Spinal cord (tissue), 10 donors: ENCODE results near the gene AHDC1. TPM values are rescaled to one million over a fixed set of nuclear protein-coding genes. Genes with fewer than 3 reads are reported as not detected.

Experiments used
- DNase-seq, 6 donors: peaks; one replicate each; pipeline versions ENCODE4 v3.0.0 to v3.0.0-alpha.2; 2013 to 2015; ENCODE audit warnings: low spot score in 6 of 6, low read depth in 4 of 6
- H3K27ac ChIP-seq: one replicate; pipeline ENCODE4 v1.5.1; 2013; ENCODE audit warnings: low read depth, low read length, control low read depth
- H3K27me3 ChIP-seq: one replicate; pipeline ENCODE4 v1.6.1; 2013; ENCODE audit warnings: low read length; ENCODE audit not compliant: control insufficient read depth, insufficient read depth
- H3K36me3 ChIP-seq: one replicate; pipeline ENCODE4 v1.6.1; 2013; ENCODE audit warnings: low read length; ENCODE audit not compliant: control insufficient read depth, insufficient read depth
- H3K4me1 ChIP-seq: one replicate; pipeline ENCODE4 v1.6.1; 2013; ENCODE audit warnings: low read length; ENCODE audit not compliant: control insufficient read depth, insufficient read depth
- H3K4me3 ChIP-seq: one replicate; pipeline ENCODE4 v1.5.1; 2013; ENCODE audit warnings: low read depth, low read length, control low read depth
- H3K9me3 ChIP-seq: one replicate; pipeline ENCODE4 v1.6.1; 2013; ENCODE audit warnings: low read length; ENCODE audit not compliant: control insufficient read depth, insufficient read depth
- WGBS: methylation state at CpG from one replicate; pipeline ENCODE4 v1.1.5; 2013; ENCODE audit warnings: missing lambda C conversion rate; ENCODE audit not compliant: insufficient coverage; 5-methylcytosine and 5-hydroxymethylcytosine counted together
- polyA plus RNA-seq, 2 donors: library from polyadenylated mRNA; unstranded; fragments of 120-200 nt; gene quantifications; one replicate each; pipeline ENCODE4 v1.2.1, GENCODE V29; 2013; ENCODE audit not compliant: insufficient read length in 2 of 2
- small RNA-seq: library from RNA; depleted of rRNA; stranded (forward); fragments of <200 nt; gene quantifications from one replicate; pipeline ENCODE3, GENCODE V24; 2014; ENCODE audit warnings: low replicate concordance
- total RNA-seq, 2 donors: library from RNA; depleted of rRNA in 1 of 2; stranded (reverse); fragments of 120-200 nt in 1 of 2; fragments of >200 nt in 1 of 2; gene quantifications; one replicate each; pipeline versions ENCODE4 v1.2.3 to v1.2.4, GENCODE V29; 2013 to 2014
- donor health status: healthy.

The AHDC1 gene
- total and polyA plus RNA-seq, 4 donors, result 13.2 to 68.9 (median 43.3) TPM

DNA sequence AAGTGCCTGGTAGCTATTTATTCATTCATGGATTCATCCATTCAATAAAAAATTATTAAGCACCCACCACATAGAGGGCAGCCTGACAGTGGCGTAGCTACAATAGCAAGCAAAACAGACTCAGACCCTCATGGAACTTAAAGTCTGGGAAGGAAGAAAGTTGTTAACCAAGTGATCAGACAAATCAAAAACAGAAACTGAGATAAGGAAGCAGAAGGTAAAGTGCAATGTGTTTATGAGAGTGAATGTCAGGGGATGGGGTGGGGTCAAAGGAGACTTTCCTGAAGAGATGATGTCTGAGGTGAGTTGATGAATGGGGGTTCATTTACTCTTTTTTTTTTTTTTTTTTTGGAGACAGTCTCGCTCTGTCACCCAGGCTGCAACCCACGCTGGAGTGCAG is 111.1 kb downstream of the AHDC1 start:
- WGBS, result no CpG with 5 or more reads among the region's 3 CpGs

DNA sequence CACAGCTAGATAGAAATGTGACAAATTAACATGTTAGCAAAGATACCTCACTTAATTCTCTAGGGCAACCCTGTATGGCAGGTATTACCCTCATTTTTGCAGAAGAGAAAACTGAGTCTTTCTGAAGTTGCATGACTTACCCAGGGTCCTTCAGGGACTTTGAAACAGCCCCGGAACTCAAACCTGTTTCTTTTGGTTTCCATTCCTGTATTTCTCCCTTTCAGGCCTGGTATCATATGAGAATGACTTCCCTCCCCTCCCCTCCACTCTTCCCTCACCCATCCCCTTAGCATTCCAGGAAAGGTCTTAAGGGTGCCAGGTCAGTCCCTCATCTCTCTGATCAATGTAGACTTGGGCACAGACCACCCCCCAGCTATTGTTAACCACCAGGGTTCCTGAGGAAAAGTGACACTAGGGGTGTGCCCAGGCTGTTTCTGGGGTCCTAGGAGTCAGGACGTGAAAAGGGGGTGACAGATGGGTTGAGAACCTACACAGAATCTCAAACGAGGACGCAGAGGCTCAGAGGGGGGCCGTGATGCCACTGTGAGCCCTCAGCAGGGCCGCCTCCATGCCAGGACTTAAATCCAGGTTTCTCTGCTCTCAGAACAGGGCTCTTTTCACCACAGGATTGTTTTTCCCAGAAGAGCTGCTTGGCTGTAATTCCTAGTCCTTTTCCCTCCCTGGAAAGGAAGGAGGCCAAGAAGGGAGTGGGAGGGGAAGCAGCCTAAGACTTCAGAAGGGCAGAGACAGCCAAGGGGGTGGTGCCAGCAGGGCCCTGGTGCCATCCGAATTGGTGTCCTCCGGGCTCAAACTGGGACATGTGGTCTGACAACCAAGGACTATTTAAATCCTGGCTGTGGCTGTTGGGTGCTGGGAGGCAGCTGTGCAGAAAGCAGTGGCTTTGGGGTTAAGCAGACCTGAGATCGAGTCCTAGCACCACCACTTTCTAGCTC is 111.9 kb downstream of the AHDC1 start:
- WGBS, result 29% methylated on average over 5 of the region's 9 CpGs
- Histone ChIP-seq H3K4me1 (peaks cover 35% of the 10 kb centered on the region), H3K4me3 (no peak overlapping the region), H3K27me3 (no peaks in the 10 kb centered on the region), H3K9me3 (no peaks in the 10 kb centered on the region), H3K36me3 (no peaks in the 10 kb centered on the region), H3K27ac (peak overlapping the region; percentile 89)
- peak in 3 of 6 donors; percentile 61 to 92 (median 69) for DNase-seq

More for the DNA sequence above, 111.1 kb downstream of the AHDC1 start:
- Histone ChIP-seq H3K4me3 (no peak overlapping the region), H3K27me3 (no peaks in the 10 kb centered on the region), H3K9me3 (no peaks in the 10 kb centered on the region), H3K36me3 (no peaks in the 10 kb centered on the region), H3K4me1 (peaks cover 37% of the 10 kb centered on the region), H3K27ac (peak overlapping the region; percentile 89)
- DNase-seq, result no peak

DNA sequence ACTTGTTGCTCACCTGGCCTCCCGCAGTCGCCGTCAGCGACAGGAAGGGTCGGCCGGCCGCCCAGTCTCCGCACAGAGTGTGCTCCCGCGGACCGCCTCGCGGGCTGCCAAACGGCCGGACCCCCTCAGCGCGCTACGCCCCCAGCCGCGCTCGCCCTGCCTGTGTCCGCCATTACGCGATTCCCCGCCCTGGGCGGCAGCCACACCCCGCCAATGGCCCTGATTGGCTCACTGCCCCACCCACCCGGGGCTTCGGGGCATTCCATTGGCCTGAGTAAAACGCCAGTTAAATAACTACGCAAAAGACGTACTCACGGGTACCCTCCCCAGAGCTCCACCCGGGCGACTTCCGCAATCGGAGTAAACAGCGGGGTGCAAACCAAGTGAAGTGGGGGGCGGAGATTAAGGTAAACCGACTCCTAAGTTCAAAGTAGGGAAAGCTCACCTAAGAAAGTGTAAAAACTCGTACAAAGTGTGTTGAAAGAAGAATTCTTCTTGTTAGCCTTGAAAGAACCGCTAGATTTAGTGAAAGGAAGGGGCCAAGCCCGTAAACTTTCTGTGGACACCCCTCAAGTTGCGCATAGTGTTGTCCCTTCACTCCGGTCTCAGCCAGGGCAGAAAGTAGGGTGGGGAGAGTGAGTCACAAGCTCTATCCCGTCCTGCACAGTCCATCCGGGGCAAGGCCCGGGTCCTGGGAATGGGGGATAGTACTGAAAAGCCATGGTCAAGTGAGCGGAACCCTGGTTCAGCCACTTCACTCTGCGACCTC is 113.8 kb downstream of the AHDC1 start, which contains the start of gene WASF2:
TSS of gene WASF2 (minus strand) at position 195 of the 769 bp plus-strand sequence. CDS start 61,277 bp downstream, outside the sequence.
- H3K4me3 ChIP-seq, result peak within 1 kb of the TSS; percentile 96
- 2% methylated on average over 48 of the region's 50 CpGs for WGBS

DNA sequence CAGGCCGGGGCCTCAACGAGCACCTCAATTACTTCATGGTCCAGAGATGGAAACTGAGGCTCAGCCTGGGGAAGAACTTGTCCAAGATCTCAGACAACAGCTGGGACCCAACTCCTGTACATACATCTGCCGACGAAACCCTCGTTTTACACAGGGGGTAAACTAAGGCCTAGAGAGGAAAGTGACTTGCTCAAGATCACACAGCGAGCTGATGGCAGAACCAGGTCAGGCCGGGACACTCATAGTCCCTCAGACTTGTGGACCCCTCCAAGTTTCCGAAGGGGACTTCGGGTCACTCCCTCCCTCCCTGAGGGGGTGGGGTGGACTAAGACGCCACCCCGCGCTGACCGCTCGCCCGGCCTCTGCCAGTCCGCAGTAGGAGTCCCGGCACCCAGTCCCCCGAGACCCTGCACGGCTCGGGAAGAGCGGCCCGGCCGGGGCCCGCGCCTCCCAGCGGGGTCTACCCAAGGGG is 114.4 kb downstream of the AHDC1 start:
- 0% methylated on average over 26 of the region's 26 CpGs for WGBS
- Histone ChIP-seq H3K27me3 (no peaks in the 10 kb centered on the region), H3K4me1 (peaks cover 32% of the 10 kb centered on the region), H3K9me3 (no peaks in the 10 kb centered on the region), H3K27ac (peak overlapping the region; percentile 89), H3K4me3 (peak overlapping the region; percentile 96), H3K36me3 (no peaks in the 10 kb centered on the region)
- DNase-seq, result peak in 3 of 6 donors; percentile 24 to 70 (median 43)

More for the DNA sequence above, 113.8 kb downstream of the AHDC1 start, which contains the start of gene WASF2:
- peak; percentile 96 to 99 (median 97) for DNase-seq
- no peaks in the 10 kb centered on the region for H3K36me3 ChIP-seq
- peaks cover 32% of the 10 kb centered on the region for H3K4me1 ChIP-seq
- peak within 1 kb of the TSS; percentile 89 for H3K27ac ChIP-seq
- no peaks in the 10 kb centered on the region for H3K27me3 ChIP-seq
- no peaks in the 10 kb centered on the region for H3K9me3 ChIP-seq

DNA sequence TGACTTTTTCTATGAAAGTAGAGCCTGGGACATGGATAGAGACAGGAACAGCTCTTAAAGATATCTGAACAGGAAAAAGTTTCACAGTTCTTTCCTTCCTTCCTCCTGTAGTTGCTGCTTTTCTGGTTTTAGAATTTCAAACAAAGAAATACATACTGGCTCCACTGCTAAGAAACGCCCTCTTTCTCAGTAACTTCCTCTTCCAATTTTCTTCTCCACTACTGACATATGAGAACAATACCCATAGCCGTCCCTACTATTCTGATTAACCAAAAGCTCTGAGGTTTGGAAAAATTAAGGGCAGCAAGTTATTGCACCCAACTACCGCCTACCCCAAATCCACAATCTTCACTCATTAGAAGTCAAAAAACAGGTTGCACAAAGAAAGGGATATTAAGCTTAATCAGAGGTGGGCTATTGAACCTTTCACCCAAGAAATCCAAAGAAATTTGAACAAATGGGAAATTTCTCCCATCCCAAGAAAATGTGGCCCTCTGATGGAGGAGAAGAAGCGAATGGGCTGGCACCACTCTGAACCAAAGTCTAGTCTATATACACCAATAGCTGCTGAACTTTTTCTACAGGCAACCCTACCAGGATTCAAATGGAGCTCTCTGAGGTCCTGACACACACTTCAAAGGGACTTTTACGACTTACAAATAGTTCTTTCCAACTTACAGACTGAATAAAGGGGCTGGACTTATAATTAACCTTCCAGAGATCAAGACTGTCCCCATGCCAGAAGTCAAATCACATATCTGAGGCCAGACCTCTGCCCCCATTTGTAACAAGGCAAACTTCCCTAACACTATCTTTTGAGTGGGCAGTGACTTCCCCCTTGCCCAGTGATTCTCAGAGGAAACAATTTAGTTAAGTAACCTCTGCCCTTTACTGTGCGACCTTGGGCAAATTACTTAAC is 115.7 kb downstream of the AHDC1 start:
- Histone ChIP-seq H3K4me3 (peak overlapping the region; percentile 96), H3K4me1 (peaks cover 35% of the 10 kb centered on the region), H3K27ac (peak overlapping the region; percentile 89), H3K9me3 (no peaks in the 10 kb centered on the region), H3K27me3 (no peaks in the 10 kb centered on the region), H3K36me3 (no peaks in the 10 kb centered on the region)
- peak in 2 of 6 donors; percentile 9 to 41 for DNase-seq
- WGBS, result 3% methylated on average over 3 of the region's 6 CpGs

DNA sequence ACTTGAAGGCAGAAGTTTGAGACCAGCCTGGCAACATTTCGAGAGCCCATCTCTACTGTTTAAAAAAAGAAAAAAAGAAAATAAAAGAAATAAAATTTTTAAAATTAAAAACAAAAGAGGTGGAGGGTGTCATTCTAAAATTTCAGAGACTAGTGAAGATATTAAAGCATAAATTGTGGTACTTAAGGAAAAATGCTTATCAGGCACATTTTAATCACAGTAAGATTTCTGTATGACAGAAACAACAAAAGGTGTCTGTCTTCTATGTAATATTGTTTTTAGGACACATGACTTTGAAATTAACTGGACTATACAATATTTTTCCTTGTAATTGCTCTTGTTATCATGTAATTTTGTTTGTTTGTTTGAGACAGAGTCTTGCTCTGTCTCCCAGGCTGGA is 118.6 kb downstream of the AHDC1 start:
- no peak overlapping the region for H3K4me3 ChIP-seq
- peaks cover 15% of the 10 kb centered on the region for H3K4me1 ChIP-seq
- DNase-seq, result no peak
- WGBS, result no CpG with 5 or more reads among the region's 1 CpG
- H3K9me3 ChIP-seq, result no peaks in the 10 kb centered on the region
- no peak overlapping the region for H3K27ac ChIP-seq
- H3K27me3 ChIP-seq, result no peaks in the 10 kb centered on the region
- H3K36me3 ChIP-seq, result no peaks in the 10 kb centered on the region

Small RNA genes within 50 kb of the gene (small RNA-seq; reads per million reads assigned to genes)
- gene AL031729.1, result not detected

Other genes starting within 250 kb of the AHDC1 start
- 10 to 100 TPM in 1 of 2 donors, 1 to 10 TPM in 1; 5.8 to 21.7 TPM for gene MAP3K6, start 237.2 kb downstream of the AHDC1 start, total RNA-seq
- gene MAP3K6, start 237.2 kb downstream of the AHDC1 start, polyA plus RNA-seq, result 10 to 100 TPM in 1 of 2 donors, 1 to 10 TPM in 1; 7.3 to 12.9 TPM
- gene FCN3, start 229.3 kb downstream of the AHDC1 start, total RNA-seq, result under 1 TPM in 1 of 2 donors, not detected in 1; 0.44 TPM
- gene FCN3, start 229.3 kb downstream of the AHDC1 start, polyA plus RNA-seq, result under 1 TPM in 1 of 2 donors, not detected in 1; 0.27 TPM
- 1 to 10 TPM in 1 of 2 donors, not detected in 1; 2.8 TPM for gene CD164L2, start 220.8 kb downstream of the AHDC1 start, total RNA-seq
- under 1 TPM; 0.15 to 0.29 TPM for gene CD164L2, start 220.8 kb downstream of the AHDC1 start, polyA plus RNA-seq
- 1 to 10 TPM in 1 of 2 donors, under 1 TPM in 1; 0.66 to 1.7 TPM for gene GPR3, start 211.5 kb downstream of the AHDC1 start, total RNA-seq
- gene GPR3, start 211.5 kb downstream of the AHDC1 start, polyA plus RNA-seq, result 1 to 10 TPM; 3.2 to 3.6 TPM
- 10 to 100 TPM; 24.3 to 32.7 TPM for gene WASF2, start 114.0 kb downstream of the AHDC1 start, total RNA-seq
- gene WASF2, start 114.0 kb downstream of the AHDC1 start, polyA plus RNA-seq, result 10 to 100 TPM; 76.0 to 76.3 TPM
- gene FGR, start 31.0 kb upstream of the AHDC1 start, total RNA-seq, result 1 to 10 TPM; 5.3 to 8.5 TPM
- 1 to 10 TPM; 4.0 to 5.4 TPM for gene FGR, start 31.0 kb upstream of the AHDC1 start, polyA plus RNA-seq
- 100 to 1,000 TPM; 107 to 247 TPM for gene IFI6, start 68.0 kb upstream of the AHDC1 start, total RNA-seq
- 100 to 1,000 TPM in 1 of 2 donors, 10 to 100 TPM in 1; 87.6 to 123 TPM for gene IFI6, start 68.0 kb upstream of the AHDC1 start, polyA plus RNA-seq
- 10 to 100 TPM; 11.4 to 22.1 TPM for gene FAM76A, start 121.8 kb upstream of the AHDC1 start, total RNA-seq
- gene FAM76A, start 121.8 kb upstream of the AHDC1 start, polyA plus RNA-seq, result 10 to 100 TPM; 12.1 to 12.3 TPM
- 100 to 1,000 TPM in 1 of 2 donors, 10 to 100 TPM in 1; 74.3 to 139 TPM for gene STX12, start 169.1 kb upstream of the AHDC1 start, total RNA-seq
- 100 to 1,000 TPM in 1 of 2 donors, 10 to 100 TPM in 1; 92.1 to 121 TPM for gene STX12, start 169.1 kb upstream of the AHDC1 start, polyA plus RNA-seq
- 10 to 100 TPM; 43.8 to 57.5 TPM for gene PPP1R8, start 226.6 kb upstream of the AHDC1 start, total RNA-seq
- gene PPP1R8, start 226.6 kb upstream of the AHDC1 start, polyA plus RNA-seq, result 10 to 100 TPM; 51.4 to 56.2 TPM